HCT116 (cell line): ENCODE measurements around the gene DDRGK1. TPM values are rescaled to one million over a fixed set of nuclear protein-coding genes. Genes with fewer than 3 reads are reported as not detected.
A peak's percentile ranks its signal among the peaks of the same experiment; 100 is the strongest.
"Not testable (repeated sequence)": the region's sequence is repeated elsewhere in the genome, so short reads cannot be mapped to it uniquely, and the experiment has no call there.

Source experiments
- ATAC-seq: fragments of 200-7000 bp; cut with Tn5 transposase; 2 replicates; pipeline ENCODE4 v1.9.1; 2020; ENCODE audit warnings: mild to moderate bottlenecking, moderate library complexity
- BruUV-seq: library from RNA; stranded (reverse); fragments of 400-500 nt; replicated peaks from 2 replicates; lab custom pipeline; 2021; lab: Mats Ljungman, UMichigan
- CTCF ChIA-PET: fragments of 300-600 bp; sonication (Branson Sonifier 250); formaldehyde crosslinking; loops from one replicate; lab custom pipeline; 2021; ENCODE audit warnings: antibody characterized with exemption; lab: Charles Lee
- POLR2A ChIA-PET: fragments of 300-600, 350-600 bp; sonication (Branson Sonifier 250); formaldehyde crosslinking; loops from one replicate; lab custom pipeline; 2021; ENCODE audit warnings: antibody characterized with exemption; lab: Charles Lee
- RAD21 ChIA-PET, 2 experiments: fragments of 300-600 bp; sonication (Branson Sonifier 250); formaldehyde crosslinking; loops; one replicate each; lab custom pipeline; 2023; ENCODE audit warnings: low total read pairs in 2 of 2; ENCODE audit not compliant: uncharacterized antibody in 2 of 2, unreplicated experiment in 2 of 2, low non-redundant PET in 1 of 2; lab: Charles Lee
- DNase-seq: peaks from one replicate; pipeline ENCODE4 v3.0.0-alpha.2; 2010; ENCODE audit warnings: low read depth, low spot score
- H2AFZ ChIP-seq: fragments of 200-600 bp; shearing (Covaris generic), sonication (generic); 2 replicates; pipeline ENCODE4 v1.6.1; 2017; ENCODE audit warnings: low read depth, mixed run types, mixed read lengths, antibody characterized with exemption, low read length; ENCODE audit not compliant: poor library complexity, severe bottlenecking
- H3K27ac ChIP-seq: 2 replicates; pipeline ENCODE4 v1.5.1; 2012; ENCODE audit warnings: low read depth, low read length
- H3K27me3 ChIP-seq: fragments of 200-600 bp; sonication (generic); 2 replicates; pipeline ENCODE4 v1.6.1; 2016; ENCODE audit warnings: mixed run types, low read length, mixed read lengths; ENCODE audit not compliant: insufficient read depth
- H3K36me3 ChIP-seq, 2 experiments: fragments of 200-500 bp in 1 of 2; fragments of 200-600 bp in 1 of 2; sonication (Bioruptor generic) in 1 of 2; sonication (generic) in 1 of 2; 2 replicates each; pipeline versions ENCODE4 v1.5.1 to v1.6.1; 2014 to 2016; ENCODE audit warnings: low read length in 2 of 2, inconsistent platforms in 1 of 2, mixed read lengths in 1 of 2, mixed run types in 1 of 2; ENCODE audit not compliant: insufficient read depth in 2 of 2, control insufficient read depth in 1 of 2
- H3K4me1 ChIP-seq, 2 experiments: fragments of 200-600 bp in 1 of 2; sonication (generic) in 1 of 2; 2 replicates each; pipeline versions ENCODE4 v1.5.1 to v1.6.1; 2012 to 2017; ENCODE audit warnings: low read length in 2 of 2, inconsistent platforms in 1 of 2, mild to moderate bottlenecking in 1 of 2, mixed read lengths in 1 of 2, mixed run types in 1 of 2, moderate library complexity in 1 of 2; ENCODE audit not compliant: insufficient read depth in 2 of 2, control insufficient read depth in 1 of 2
- H3K4me2 ChIP-seq: fragments of 200-600 bp; sonication (generic); 2 replicates; pipeline ENCODE4 v1.6.1; 2017; ENCODE audit warnings: mixed run types, low read length, mixed read lengths
- H3K4me3 ChIP-seq, 2 experiments: fragments of 200-600 bp in 1 of 2; sonication (generic) in 1 of 2; replicated peaks in 1 of 2; 2 replicates each; pipeline ENCODE4 v1.5.1; 2011 to 2016; ENCODE audit warnings: low read length in 2 of 2, control low read depth in 1 of 2, low read depth in 1 of 2, mild to moderate bottlenecking in 1 of 2, mixed read lengths in 1 of 2, mixed run types in 1 of 2
- H3K79me2 ChIP-seq: fragments of 200-600 bp; sonication (generic); 2 replicates; pipeline ENCODE4 v1.6.1; 2017; ENCODE audit warnings: mild to moderate bottlenecking, mixed run types, low read length, moderate library complexity, mixed read lengths; ENCODE audit not compliant: insufficient read depth
- H3K9ac ChIP-seq: fragments of 200-600 bp; sonication (generic); 2 replicates; pipeline ENCODE4 v1.6.1; 2016; ENCODE audit warnings: low read length, mixed read lengths
- H3K9me2 ChIP-seq: fragments of 200-600 bp; sonication (generic), shearing (Covaris generic); 2 replicates; pipeline ENCODE4 v1.6.1; 2017; ENCODE audit warnings: mixed run types, mild to moderate bottlenecking, moderate library complexity; ENCODE audit not compliant: insufficient read depth
- H3K9me3 ChIP-seq, 2 experiments: fragments of 200-500 bp in 1 of 2; fragments of 200-600 bp in 1 of 2; sonication (Bioruptor generic) in 1 of 2; sonication (generic) in 1 of 2; 2 replicates each; pipeline ENCODE4 v1.6.1; 2014 to 2017; ENCODE audit warnings: low read length in 2 of 2, mixed read lengths in 2 of 2, inconsistent platforms in 1 of 2, low read depth in 1 of 2, mild to moderate bottlenecking in 1 of 2, mixed run types in 1 of 2, moderate library complexity in 1 of 2; ENCODE audit not compliant: control insufficient read depth in 1 of 2, insufficient read depth in 1 of 2
- H4K20me1 ChIP-seq: fragments of 200-600 bp; sonication (generic), shearing (Covaris generic); 2 replicates; pipeline ENCODE4 v1.6.1; 2017; ENCODE audit warnings: mixed run types, mild to moderate bottlenecking, moderate library complexity; ENCODE audit not compliant: insufficient read depth
- EZH2phosphoT487 ChIP-seq: fragments of 200-600 bp; IDR thresholded peaks from 2 replicates; pipeline ENCODE4 v1.6.1; 2018; ENCODE audit warnings: antibody characterized with exemption, borderline replicate concordance
- POLR2AphosphoS5 ChIP-seq: IDR thresholded peaks from 2 replicates; pipeline ENCODE4 v1.6.1; 2011; ENCODE audit warnings: mild to moderate bottlenecking, low read depth, low read length, moderate library complexity
- intact Hi-C: fragments of 100-400 bp; cut with micrococcal nuclease; formaldehyde crosslinking; loops from 2 replicates; pipeline ENCODE4 v1.10.0; 2022
- total RNA-seq: library from RNA; stranded (reverse); gene quantifications from one replicate; pipeline ENCODE4 v1.2.1, GENCODE V29; 2021; ENCODE audit not compliant: unreplicated experiment
- TF ChIP-seq, protein P1 (sequence below), 3 experiments: fragments of 200-600 bp in 1 of 3; sonication (generic) in 1 of 3; IDR thresholded peaks in 2 of 3; conservative IDR thresholded peaks in 1 of 3; 2 replicates each; pipeline ENCODE4 v1.5.1; 2012 to 2017; ENCODE audit warnings: low read depth in 2 of 3, low read length in 2 of 3, antibody characterized with exemption in 1 of 3, borderline replicate concordance in 1 of 3, control low read depth in 1 of 3, mild to moderate bottlenecking in 1 of 3, mixed read lengths in 1 of 3, mixed run types in 1 of 3, moderate library complexity in 1 of 3; ENCODE audit not compliant: insufficient read depth in 1 of 3

DDRGK1 gene
- total RNA-seq, 1 experiment from 2014 or later, result 45.8 TPM

GRCh38 chr20:3156811-3157619, 47.5 kb downstream of the DDRGK1 start:
- Histone ChIP-seq H3K9me2 (no peaks in the 10 kb centered on the region), H3K4me1 (peaks cover 10 to 46% of the 10 kb centered on the region in 2 experiments), H3K36me3 (peaks cover 5 to 15% of the 10 kb centered on the region in 2 experiments; a peak in 2 of 4 replicates), H3K9ac (0 out of 2 replicates have a peak overlapping the region, but pooled peaks have one; percentile 17), H4K20me1 (peaks cover 23% of the 10 kb centered on the region; the same call in 1 of the 2 replicates), H3K27me3 (no peaks in the 10 kb centered on the region), H3K4me3 (no peak overlapping the region; a peak in 1 of 4 replicates), H3K79me2 (peaks cover 76% of the 10 kb centered on the region), H3K4me2 (peak overlapping the region; percentile 85), H3K9me3 (no peaks in the 10 kb centered on the region), H2AFZ (no peak overlapping the region), H3K27ac (no peak overlapping the region)
- TF ChIP-seq POLR2AphosphoS5 (no peak), EZH2phosphoT487 (no peak)
- TF ChIP-seq, protein P1, sequence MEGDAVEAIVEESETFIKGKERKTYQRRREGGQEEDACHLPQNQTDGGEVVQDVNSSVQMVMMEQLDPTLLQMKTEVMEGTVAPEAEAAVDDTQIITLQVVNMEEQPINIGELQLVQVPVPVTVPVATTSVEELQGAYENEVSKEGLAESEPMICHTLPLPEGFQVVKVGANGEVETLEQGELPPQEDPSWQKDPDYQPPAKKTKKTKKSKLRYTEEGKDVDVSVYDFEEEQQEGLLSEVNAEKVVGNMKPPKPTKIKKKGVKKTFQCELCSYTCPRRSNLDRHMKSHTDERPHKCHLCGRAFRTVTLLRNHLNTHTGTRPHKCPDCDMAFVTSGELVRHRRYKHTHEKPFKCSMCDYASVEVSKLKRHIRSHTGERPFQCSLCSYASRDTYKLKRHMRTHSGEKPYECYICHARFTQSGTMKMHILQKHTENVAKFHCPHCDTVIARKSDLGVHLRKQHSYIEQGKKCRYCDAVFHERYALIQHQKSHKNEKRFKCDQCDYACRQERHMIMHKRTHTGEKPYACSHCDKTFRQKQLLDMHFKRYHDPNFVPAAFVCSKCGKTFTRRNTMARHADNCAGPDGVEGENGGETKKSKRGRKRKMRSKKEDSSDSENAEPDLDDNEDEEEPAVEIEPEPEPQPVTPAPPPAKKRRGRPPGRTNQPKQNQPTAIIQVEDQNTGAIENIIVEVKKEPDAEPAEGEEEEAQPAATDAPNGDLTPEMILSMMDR (IDR thresholded peaks at IDR 0.05 in 2 of 3, conservative IDR thresholded peaks at IDR 0.05 in 1 of 3; ENCODE audit: borderline replicate concordance in 1 of 3, insufficient read depth in 1 of 3, low read depth in 2 of 3, low read length in 2 of 3), result no peak
- CTCF ChIA-PET, result no interaction called here
- RAD21 ChIA-PET, result no interaction called here
- ATAC-seq (no peak), DNase-seq (no peak)
- intact Hi-C loops, result no loop called here
- no TSS peak for BruUV-seq
- POLR2A ChIA-PET, result no interaction called here

DNA sequence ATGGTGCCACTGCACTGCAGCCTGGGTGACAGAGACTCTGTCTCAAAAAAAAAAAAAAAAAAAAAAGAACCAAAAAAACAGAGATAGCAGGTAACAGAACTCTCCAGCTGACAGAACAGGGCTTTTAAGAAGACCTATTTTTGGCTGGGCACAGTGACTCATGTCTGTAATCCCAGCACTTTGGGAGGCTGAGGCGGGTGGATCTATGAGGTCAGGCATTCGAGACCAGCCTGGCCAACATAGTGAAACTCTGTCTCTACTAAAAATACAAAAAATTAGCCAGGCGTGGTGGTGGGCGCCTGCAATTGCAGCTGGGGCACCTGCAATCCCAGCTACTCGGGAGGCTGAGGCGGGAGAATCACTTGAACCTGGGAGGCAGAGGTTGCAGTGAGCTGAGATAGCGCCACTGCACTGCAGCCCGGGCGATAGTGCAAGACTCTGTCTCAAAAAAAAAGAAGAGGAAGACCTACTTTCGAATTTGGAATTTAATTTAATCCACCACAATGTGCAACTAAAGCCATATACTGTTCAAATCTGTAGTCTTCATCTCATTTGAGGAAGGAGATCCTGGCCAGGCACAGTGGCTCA, 52.3 kb downstream of the DDRGK1 start:
- peak; percentile 46; the same call in 1 of the 2 replicates for ATAC-seq
- peaks cover 13% of the 10 kb centered on the region; the same call in 1 of the 2 replicates for H4K20me1 ChIP-seq
- H3K27ac ChIP-seq, intact Hi-C loops, DNase-seq, H3K9me2 ChIP-seq, BruUV-seq, RAD21 ChIA-PET, H3K9me3 ChIP-seq, H3K4me3 ChIP-seq, H3K9ac ChIP-seq, H3K27me3 ChIP-seq, H3K4me2 ChIP-seq, POLR2A ChIA-PET, H2AFZ ChIP-seq: not testable (repeated sequence)
- H3K4me1 ChIP-seq, result peaks cover 0 to 16% of the 10 kb centered on the region in 2 experiments; a peak in 2 of 4 replicates
- peaks cover 99% of the 10 kb centered on the region for H3K79me2 ChIP-seq
- H3K36me3 ChIP-seq, result peaks cover 18 to 23% of the 10 kb centered on the region in 2 experiments; a peak in 3 of 4 replicates
- CTCF ChIA-PET, result interaction anchor here (0.7 kb wide), 1 partner anchor 27 kb away, joined by 3 read pairs; no protein-coding TSS in a partner anchor
